Caco-2 (cell line): ENCODE results near the gene APBB1. TPM values are rescaled to one million over a fixed set of nuclear protein-coding genes. Genes with fewer than 3 reads are reported as not detected.
"Not testable (repeated sequence)": the region's sequence is repeated elsewhere in the genome, so short reads cannot be mapped to it uniquely, and the experiment has no call there.

ENCODE experiments used
- BruUV-seq: library from RNA; stranded (reverse); fragments of 400-500 nt; replicated peaks from 2 replicates; lab custom pipeline; 2021; lab: Mats Ljungman, UMichigan
- CTCF ChIA-PET: fragments of 300-600 bp; sonication (Branson Sonifier 250); formaldehyde crosslinking; loops from one replicate; lab custom pipeline; 2022; ENCODE audit warnings: antibody characterized with exemption; lab: Charles Lee
- POLR2A ChIA-PET: fragments of 300-600 bp; sonication (Branson Sonifier 250); formaldehyde crosslinking; loops from one replicate; lab custom pipeline; 2022; ENCODE audit warnings: antibody characterized with exemption; lab: Charles Lee
- DNase-seq, 2 experiments: peaks; one replicate each; pipeline versions ENCODE4 v3.0.0 to v3.0.0-alpha.2; 2020 to 2022
- H3K27me3 ChIP-seq: replicated peaks from 2 replicates; pipeline ENCODE4 v1.6.0; 2011; ENCODE audit warnings: low read length; ENCODE audit not compliant: control insufficient read depth, insufficient read depth
- H3K36me3 ChIP-seq: 2 replicates; pipeline ENCODE4 v1.5.1; 2011; ENCODE audit warnings: low read length; ENCODE audit not compliant: control insufficient read depth, insufficient read depth
- H3K4me1 ChIP-seq: fragments of 250-450 bp; sonication (Bioruptor Pico); 2 replicates; pipeline ENCODE4 v1.5.1; 2020; ENCODE audit warnings: mild to moderate bottlenecking
- H3K4me3 ChIP-seq: 2 replicates; pipeline ENCODE4 v1.5.1; 2011; ENCODE audit warnings: low read depth, mild to moderate bottlenecking, control low read depth, low read length
- H3K9me3 ChIP-seq: fragments of 250-450 bp; sonication (Bioruptor Pico); 2 replicates; pipeline ENCODE4 v1.5.1; 2020; ENCODE audit warnings: mild to moderate bottlenecking, moderate library complexity
- H3K27ac Mint-ChIP-seq: one replicate; pipeline ENCODE4 v1.8.0; 2022; ENCODE audit warnings: mixed read lengths; ENCODE audit not compliant: unreplicated experiment
- H3K27me3 Mint-ChIP-seq: one replicate; pipeline ENCODE4 v1.8.0; 2022; ENCODE audit warnings: mixed read lengths; ENCODE audit not compliant: insufficient read depth, unreplicated experiment
- H3K36me3 Mint-ChIP-seq: one replicate; pipeline ENCODE4 v1.8.0; 2022; ENCODE audit warnings: mild to moderate bottlenecking, mixed read lengths; ENCODE audit not compliant: insufficient read depth, unreplicated experiment
- H3K4me1 Mint-ChIP-seq: one replicate; pipeline ENCODE4 v1.8.0; 2022; ENCODE audit warnings: low read depth, mixed read lengths; ENCODE audit not compliant: unreplicated experiment
- H3K4me3 Mint-ChIP-seq: one replicate; pipeline ENCODE4 v1.8.0; 2022; ENCODE audit warnings: mild to moderate bottlenecking, moderate library complexity, mixed read lengths; ENCODE audit not compliant: unreplicated experiment
- H3K9me3 Mint-ChIP-seq: one replicate; pipeline ENCODE4 v1.8.0; 2022; ENCODE audit warnings: mixed read lengths; ENCODE audit not compliant: unreplicated experiment
- CTCF ChIP-seq, 2 experiments: fragments of 200-600 bp in 1 of 2; IDR thresholded peaks; 1 replicate in 1 of 2; 2 replicates in 1 of 2; pipeline versions ENCODE4 v1.5.1 to v1.8.0; 2011 to 2022; ENCODE audit warnings: antibody characterized with exemption in 1 of 2, control low read depth in 1 of 2, inconsistent platforms in 1 of 2, low read depth in 1 of 2, low read length in 1 of 2, mild to moderate bottlenecking in 1 of 2, moderate library complexity in 1 of 2; ENCODE audit not compliant: insufficient read depth in 1 of 2, severe bottlenecking in 1 of 2, unreplicated experiment in 1 of 2
- intact Hi-C: fragments of 100-400 bp; cut with micrococcal nuclease; formaldehyde crosslinking; loops from one replicate; pipeline ENCODE4 v1.10.0; 2022; ENCODE audit not compliant: unreplicated experiment
- total RNA-seq: library from RNA; stranded (reverse); gene quantifications from 2 replicates; pipeline ENCODE4 v1.2.3, GENCODE V29; 2022

Gene APBB1
- total RNA-seq, 1 experiment from 2014 or later, result 37.8 TPM

- ChIA-PET POLR2A (no interaction called here), CTCF (no interaction called here)
- no peak overlapping the region for H3K27ac Mint-ChIP-seq
Measured at GRCh38 chr11:6393989-6394670, 24.8 kb downstream of the APBB1 start.

GRCh38 chr11:6392251-6392650 is 26.6 kb downstream of the APBB1 start:
- not testable (repeated sequence) for H3K27me3 ChIP-seq, H3K9me3 Mint-ChIP-seq, H3K36me3 ChIP-seq, H3K27ac Mint-ChIP-seq, DNase-seq, BruUV-seq, H3K9me3 ChIP-seq, H3K27me3 Mint-ChIP-seq, H3K4me3 ChIP-seq
- peaks cover 43% of the 10 kb centered on the region for H3K4me1 Mint-ChIP-seq
- intact Hi-C loops, result loop anchor here (10.0 kb wide), 1 partner anchor 223 kb away; the partner anchor contains the start of genes TAF10 and TPP1
- H3K36me3 Mint-ChIP-seq, result peaks cover 26% of the 10 kb centered on the region
- POLR2A ChIA-PET, result interaction anchor here (0.6 kb wide), 1 partner anchor 34 kb away, joined by 5 read pairs; no protein-coding TSS in a partner anchor
- CTCF ChIA-PET, result interaction anchor here (0.6 kb wide), 1 partner anchor 105 kb away, joined by 5 read pairs; the partner anchor contains the start of gene DNHD1
- peak overlapping the region; percentile 28 for H3K4me3 Mint-ChIP-seq
- H3K4me1 ChIP-seq, result peaks cover 29% of the 10 kb centered on the region

More at GRCh38 chr11:6393989-6394670, 24.8 kb downstream of the APBB1 start:
- DNase-seq, result no peak
- H3K4me3 ChIP-seq, result no peak overlapping the region
- no peaks in the 10 kb centered on the region for H3K27me3 Mint-ChIP-seq
- no peak overlapping the region for H3K4me3 Mint-ChIP-seq
- H3K36me3 Mint-ChIP-seq, result peaks cover 26% of the 10 kb centered on the region
- BruUV-seq, result TSS peak; percentile 8
- no peaks in the 10 kb centered on the region for H3K9me3 ChIP-seq
- intact Hi-C loops, result loop anchor here (10.0 kb wide), 1 partner anchor 221 kb away; the partner anchor contains the start of genes TAF10 and TPP1
- no peaks in the 10 kb centered on the region for H3K36me3 ChIP-seq
- peaks cover 32% of the 10 kb centered on the region for H3K4me1 ChIP-seq
- no peaks in the 10 kb centered on the region for H3K27me3 ChIP-seq
- no peak for TF ChIP-seq CTCF (IDR thresholded peaks at IDR 0.05; ENCODE audit: insufficient read depth in 1 of 2, low read depth in 1 of 2, low read length in 1 of 2, severe bottlenecking in 1 of 2, unreplicated experiment in 1 of 2)
- H3K4me1 Mint-ChIP-seq, result peaks cover 45% of the 10 kb centered on the region
- no peaks in the 10 kb centered on the region for H3K9me3 Mint-ChIP-seq

GRCh38 chr11:6391537-6392134 is 27.3 kb downstream of the APBB1 start:
- Histone ChIP-seq H3K4me1 (peaks cover 27% of the 10 kb centered on the region), H3K4me3 (no peak overlapping the region), H3K36me3 (no peaks in the 10 kb centered on the region), H3K27me3 (no peaks in the 10 kb centered on the region), H3K9me3 (no peaks in the 10 kb centered on the region)
- ChIA-PET CTCF (interaction anchor here (0.6 kb wide), 1 partner anchor 105 kb away, joined by 5 read pairs; the partner anchor contains the start of gene DNHD1), POLR2A (interaction anchor here (0.6 kb wide), 1 partner anchor 34 kb away, joined by 5 read pairs; no protein-coding TSS in a partner anchor)
- Mint-ChIP-seq H3K9me3 (no peaks in the 10 kb centered on the region), H3K27ac (no peak overlapping the region), H3K4me1 (peaks cover 37% of the 10 kb centered on the region), H3K27me3 (no peaks in the 10 kb centered on the region), H3K4me3 (peak overlapping the region; percentile 68), H3K36me3 (peaks cover 26% of the 10 kb centered on the region)
- no peak for DNase-seq
- no peak for TF ChIP-seq CTCF (IDR thresholded peaks at IDR 0.05; ENCODE audit: insufficient read depth in 1 of 2, low read depth in 1 of 2, low read length in 1 of 2, severe bottlenecking in 1 of 2, unreplicated experiment in 1 of 2)
- intact Hi-C loops, result loop anchor here (2.0 to 10.0 kb wide), 4 partner anchors 35 to 223 kb away; partner anchors contain the start of genes HPX, TAF10 and TPP1
- no TSS peak for BruUV-seq
